HS-27A (cell line): ENCODE results near the gene NALCN.

Experiments
- DNase-seq: peaks from one replicate; pipeline ENCODE4 v3.0.0-alpha.2; 2012; ENCODE audit warnings: low read depth, missing footprints

The NALCN gene

DNA sequence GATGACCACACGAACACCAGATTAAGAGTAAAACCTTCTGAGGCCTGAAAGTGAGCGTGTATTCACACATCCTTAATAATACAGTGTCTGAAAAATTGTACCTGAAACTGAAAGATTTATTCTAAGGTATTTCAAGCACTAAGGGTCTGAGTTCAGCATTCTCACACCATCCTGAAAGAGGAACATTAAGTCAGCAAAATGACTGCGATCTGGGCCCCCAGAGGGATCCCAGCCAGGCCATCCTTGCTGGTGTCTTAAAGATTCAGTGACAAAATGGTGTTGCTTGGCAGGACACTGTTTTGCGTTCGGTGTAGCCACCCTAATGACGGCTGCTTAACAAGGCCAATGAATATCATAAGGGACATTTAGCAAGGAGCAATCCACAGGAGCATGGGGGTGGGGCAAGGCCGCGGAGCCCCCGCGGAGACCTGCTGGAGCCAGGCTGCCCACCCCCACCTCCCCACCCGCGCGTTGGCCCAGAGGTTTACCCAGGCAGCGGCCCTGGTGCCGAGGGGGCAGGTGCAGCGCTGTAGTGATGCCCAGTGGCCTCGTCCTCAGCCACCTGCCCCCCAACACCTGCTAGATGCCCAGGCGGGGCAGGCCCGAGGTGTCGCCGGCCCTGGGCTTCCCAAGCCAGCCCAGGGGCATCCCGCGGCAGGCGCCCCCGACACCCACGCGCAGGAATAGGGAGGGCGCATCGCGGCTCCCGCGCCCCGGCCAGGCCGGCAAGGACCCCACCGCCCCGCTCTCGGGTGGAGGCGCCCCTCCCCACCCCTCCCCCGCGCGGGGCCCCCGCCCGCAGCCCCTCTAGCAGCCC lies 742 bp downstream of the NALCN start:
- no peak for DNase-seq

DNA sequence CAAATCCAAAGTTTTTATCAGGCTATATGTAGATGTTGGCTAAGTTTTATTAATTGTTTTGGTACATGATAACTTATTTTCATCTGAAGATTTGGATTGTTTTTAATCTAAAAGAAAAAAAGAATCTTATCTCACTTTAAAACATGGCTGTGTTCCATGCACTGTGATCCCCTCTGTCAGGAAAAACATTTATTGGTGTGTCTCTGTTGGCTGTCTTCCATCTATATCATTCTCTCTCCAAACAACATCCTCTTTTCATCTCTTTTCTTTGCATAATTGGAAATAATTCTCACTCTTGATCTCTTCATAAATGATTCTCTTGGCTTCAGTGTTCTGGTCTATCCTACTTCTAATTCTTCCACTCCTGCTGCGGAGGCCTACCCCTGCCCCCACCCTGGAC lies 4.2 kb downstream of the NALCN start:
- DNase-seq = no peak

DNA sequence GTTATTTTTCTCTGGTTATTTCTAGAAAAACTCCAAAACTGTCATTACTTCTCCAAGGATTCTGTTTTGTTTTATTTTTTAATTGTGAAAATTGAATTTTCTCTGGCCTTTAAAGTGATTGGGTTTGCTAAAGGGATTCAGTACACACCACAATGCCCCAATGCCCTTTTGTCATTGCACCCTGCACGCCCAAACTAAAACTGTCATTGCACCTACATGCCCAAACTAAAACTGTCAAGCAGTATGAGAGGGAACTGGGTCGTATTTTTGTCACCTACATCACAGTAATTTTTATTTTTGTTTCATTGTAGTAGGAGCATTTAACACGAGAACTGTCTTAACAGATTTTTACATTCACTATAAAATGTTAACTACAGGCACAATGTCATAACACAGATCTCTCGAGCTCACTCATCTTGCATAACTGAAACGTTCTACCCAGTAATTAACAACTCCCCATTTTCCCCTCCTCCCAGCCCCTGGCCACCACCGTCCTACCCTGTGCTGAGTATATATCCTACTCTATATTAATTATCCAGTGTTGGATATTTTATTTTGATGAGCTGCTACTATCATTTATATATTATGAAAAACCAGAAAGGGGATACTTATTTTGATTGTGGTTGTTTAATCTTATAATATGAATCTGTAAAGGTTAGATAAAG lies 7.2 kb downstream of the NALCN start:
- DNase-seq = no peak

DNA sequence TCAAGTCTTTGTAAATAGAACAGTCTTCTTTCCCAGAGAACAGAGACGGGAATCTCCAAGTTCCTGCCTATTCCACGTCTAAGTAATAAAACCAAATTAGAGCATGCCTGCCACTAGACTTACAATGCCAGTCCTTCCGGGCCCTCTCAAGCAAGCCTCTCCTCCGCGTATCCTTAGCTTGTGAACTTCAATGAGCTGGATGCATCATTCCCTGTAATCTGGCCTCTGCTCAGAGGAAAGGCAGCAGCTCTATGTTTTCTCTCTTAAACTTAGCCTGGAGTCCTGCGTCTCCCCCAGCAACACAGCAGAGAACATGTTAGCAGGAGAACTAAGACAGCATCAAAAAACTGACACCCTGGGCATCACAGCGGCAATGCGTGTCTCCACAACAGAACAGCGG lies 8.2 kb downstream of the NALCN start:
- DNase-seq = no peak

DNA sequence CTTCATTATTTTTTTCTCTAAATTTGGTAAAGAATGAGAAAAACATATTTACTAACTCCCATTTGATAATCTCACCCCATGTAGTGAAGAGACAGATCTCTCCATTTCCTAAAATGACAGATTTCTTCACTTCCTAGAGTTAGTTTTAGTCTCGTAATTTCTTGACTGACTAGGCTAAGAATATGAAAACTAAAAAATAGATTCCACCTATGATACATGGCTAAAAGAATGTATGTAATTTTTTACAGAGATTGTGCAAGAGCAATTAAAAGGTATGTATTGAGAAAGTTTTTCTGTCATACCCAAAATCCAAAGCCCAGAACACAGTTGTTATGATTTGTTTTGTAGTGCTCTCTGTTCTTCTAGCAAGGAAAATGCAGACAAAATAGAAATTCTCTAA lies 9.5 kb downstream of the NALCN start:
- no peak for DNase-seq

DNA sequence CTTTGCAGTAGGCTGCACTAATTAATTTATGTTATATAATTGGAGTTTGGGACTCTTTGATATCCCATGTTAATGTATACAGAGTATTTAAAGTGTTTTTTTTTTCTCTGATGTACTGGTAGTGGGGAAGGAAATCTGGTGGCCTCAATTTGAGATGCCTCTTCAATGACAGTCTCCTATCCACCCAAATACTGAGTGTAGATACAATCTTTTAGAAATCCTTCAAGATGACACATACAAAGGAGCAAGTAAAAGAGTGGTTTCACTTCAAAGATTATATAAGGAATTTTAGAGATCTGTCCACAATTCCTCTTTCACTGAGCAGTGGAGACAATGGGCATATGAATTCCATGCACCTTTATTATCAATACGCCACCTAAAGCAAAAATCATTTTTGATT lies 15.1 kb downstream of the NALCN start:
- DNase-seq = no peak

DNA sequence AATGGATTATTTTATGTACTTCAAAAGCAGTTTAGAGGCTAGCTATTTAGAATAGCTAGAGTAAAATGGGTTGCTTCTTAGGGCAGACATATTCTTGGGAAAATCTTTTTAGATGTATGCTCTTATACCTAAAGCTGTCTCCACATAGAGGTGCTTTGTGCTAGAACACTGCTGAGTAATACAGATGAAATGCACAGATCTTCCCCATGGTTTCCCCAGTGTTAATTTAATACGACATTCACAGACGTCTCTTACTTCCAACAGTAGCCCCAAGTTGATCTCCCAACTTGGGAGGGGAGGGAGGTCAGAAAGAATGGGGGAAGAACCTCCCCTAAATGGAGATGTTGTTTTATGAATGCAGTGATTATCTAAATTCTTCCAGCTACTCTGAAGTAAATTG lies 16.9 kb downstream of the NALCN start:
- no peak for DNase-seq

DNA sequence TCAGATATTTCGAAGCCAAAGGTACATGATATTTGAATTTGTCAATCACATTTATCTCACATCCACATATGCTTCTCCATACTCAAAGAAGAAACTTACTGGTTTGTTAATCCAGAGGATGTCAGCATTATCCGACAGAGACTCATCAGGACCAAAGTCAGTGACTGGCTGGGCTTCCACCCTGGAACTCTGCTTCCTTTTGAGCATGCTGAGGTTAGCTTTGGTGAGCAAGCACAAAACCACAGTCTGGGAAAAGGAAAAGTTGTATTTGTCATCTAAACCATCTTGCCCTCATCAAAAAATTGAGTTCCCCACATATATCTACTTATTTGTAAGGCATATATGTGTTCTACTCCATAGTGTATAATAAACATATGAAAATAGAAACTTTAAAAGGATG lies 17.4 kb downstream of the NALCN start:
- no peak for DNase-seq

DNA sequence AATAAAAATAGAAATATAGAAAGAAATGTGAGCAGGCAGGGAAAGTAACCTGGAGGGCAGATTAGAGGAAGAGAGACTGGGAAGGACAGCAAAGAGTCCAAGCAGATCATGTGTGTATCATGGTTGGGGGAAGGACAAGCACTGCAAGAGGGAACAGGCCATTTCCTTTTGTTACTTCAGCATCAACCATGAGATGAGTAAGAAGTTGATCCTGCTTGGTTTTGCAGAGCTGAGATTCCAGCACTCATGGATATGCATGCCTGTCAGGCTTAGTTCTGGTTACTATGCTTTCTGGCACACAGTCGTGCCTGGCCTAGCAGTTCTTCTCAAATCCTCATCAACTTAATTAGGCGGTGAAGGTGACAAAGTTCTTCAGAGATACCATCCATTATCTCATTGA lies 18.1 kb downstream of the NALCN start:
- DNase-seq = no peak

DNA sequence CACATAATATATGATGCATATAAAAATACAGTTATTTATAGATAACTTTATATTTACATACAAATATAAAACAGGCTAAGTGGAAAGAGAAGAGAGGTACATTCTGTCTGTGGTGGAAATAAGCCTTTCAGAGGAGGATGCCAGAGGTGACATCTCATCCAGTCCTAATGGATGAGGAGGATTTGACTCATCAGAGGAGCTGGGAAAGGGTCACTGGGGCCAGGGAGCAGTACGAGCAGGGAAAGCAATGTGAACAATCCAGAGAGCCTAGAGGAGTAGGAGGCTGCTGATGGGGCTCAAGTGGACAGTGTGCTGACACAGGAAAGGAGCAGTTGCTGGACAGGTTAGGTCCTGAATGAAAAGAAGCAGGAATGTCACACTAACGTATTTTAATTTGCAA lies 18.6 kb downstream of the NALCN start:
- DNase-seq = peak; percentile 58

DNA sequence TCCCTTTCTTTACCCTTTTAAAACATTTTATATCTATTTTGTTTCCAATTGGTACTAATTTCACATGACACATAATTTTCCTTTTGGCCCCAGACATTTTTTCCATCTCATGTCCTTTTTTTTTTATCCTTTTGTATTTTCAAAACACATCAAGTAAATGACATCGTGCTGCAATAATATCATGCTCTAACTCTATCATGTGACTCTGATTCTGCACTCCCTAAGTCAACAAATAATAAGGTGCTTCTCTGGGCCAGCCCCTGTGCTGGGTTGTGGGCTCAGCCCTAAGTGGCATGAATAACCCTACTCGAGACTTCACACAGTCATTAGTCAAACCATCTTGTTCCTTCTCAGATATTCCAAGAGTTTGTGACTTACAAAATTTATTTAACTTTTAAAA lies 21.7 kb downstream of the NALCN start:
- no peak for DNase-seq

DNA sequence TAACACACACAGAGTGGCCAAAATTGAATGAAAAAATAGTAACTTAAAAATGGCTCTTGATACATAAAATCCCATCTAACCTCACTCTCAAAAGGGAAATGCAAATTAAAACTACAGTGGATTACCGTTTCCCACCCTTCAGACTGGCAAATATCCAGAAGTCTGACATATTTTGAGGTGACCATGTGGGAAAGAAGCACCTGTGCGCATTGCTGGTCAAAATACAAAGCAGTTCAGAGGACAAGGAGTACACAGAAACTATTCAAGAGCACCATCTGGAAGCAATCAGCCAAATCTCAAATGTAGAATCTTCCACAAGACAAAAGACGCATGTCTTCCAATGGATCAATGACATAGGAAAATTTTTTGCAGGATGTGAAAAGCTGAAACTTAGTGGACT lies 23.2 kb downstream of the NALCN start:
- DNase-seq = no peak

DNA sequence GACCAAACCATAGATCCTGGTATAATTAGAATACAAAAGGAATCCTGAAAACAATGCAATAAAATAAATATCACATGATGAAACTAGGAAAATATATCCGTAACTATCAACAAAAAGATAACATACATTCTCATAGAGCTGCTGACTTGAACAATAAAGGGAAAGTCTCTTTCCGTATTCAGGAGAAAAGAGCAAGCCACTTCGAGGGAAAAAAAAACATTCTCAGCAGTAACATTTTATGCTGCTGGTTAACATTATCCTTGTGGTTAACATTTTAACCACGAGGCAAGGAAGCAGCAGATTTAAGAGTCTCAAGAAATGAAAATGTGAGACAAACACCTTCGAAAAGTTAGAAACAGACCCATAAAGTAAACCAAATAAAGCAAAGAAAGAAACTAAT lies 25.8 kb downstream of the NALCN start:
- no peak for DNase-seq

DNA sequence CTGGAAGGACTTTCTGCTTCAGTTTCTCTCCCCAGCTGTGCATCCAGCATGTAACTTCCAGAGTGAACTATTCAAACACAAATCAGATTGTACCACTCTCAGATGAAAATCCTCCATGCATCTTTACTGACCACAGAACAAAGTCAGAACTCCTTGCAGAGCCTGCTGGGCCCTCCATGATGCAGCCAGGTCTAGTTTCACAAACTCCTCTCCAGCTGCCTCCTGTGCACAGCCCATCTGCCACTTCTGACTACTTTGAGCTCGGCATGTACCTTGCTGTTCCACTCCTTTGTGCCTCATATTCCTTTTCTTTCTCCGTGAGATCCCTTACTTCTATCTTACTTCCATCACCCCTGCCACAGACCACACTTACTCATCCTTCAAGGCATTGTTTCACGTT lies 31.4 kb downstream of the NALCN start:
- DNase-seq = no peak

DNA sequence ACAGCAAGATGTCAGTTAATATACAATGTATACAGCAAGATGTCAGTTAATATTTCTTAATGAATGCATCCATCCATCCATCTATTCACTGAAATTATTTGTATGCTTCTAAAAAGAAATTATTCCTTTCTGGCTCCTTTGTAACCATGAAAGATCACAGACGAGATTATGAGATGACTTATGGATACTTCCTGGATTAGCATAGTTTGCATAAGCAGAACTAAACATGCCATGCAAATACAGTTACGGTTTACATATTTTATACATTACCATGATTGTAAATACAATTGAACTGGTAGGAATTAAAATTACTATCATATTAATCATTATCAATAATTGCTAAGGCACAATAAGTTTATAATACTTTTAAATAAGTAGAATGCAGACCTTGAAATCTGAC lies 32.7 kb downstream of the NALCN start:
- DNase-seq = no peak

DNA sequence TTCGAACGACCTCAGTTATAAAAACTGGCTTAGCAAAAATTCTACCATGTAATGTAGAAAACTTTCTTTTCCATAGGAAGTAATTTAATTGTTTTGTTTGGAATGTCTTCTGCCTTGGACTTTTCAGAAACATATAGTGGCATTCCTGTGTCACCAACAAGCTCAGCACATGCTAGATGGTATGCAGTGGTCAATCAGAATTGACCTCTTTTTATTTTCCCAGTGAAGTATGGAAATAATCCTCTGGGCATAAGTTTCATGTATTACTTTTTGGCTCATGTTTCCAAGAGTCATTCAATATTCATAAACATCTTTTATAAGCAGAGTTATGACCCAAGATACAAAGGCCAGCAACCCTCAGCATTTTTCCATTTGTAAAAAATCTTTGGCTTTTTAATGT lies 33.6 kb downstream of the NALCN start:
- peak; percentile 51 for DNase-seq

DNA sequence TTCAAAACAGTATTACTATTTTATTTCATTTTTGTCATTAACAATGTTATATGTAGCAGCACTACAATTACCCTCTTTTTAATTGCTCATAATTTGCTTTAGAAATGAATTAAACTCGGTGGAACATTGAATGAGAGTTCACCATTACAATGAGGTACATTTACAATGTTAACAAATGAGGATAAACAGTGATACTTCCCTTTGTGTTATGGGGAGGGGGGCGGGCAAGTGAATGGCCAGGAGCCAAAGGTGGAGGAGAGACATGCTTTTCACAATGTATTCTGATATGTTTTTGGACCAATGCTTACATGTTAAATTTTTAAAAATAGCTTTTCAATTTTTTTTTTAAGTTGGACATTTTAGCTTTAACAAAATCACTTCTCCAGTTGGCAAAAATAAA lies 34.2 kb downstream of the NALCN start:
- no peak for DNase-seq

DNA sequence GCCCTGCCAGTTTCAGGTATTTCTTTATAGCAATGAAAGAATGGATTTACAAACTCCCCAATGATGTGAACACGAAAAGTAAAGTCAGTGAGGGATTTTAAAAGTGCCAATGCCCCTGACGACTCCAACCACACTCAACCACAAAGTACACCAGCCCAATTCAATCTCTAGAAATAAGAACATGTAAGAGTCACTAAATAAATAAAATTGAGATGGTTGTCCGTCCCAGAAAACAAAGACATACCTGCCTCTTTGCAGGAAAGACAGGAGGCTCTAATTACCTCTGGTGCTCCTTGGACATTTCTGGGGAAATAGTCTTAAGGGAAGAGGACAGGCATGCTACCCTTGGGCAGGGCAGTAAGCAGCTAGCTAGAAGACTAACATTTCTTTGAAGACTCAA lies 55.8 kb downstream of the NALCN start:
- no peak for DNase-seq

DNA sequence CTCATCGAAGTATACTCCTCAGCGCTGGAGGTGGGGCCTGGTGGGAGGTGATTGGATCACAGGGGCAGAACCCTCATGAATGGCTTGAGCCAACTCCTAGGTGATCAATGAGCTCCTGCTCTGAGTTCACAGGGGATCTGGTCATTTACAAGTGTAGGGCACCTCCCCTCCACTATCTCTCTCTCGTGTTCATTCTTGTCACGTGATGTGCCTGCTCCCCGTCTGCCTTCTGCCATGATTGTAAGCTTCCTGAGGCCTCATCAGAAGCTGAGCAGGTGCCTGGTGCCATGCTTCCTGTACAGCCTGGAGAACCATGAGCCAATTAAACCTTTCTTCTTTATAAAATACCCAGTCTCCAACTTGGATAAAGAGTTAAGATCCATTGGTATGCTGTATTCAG lies 61.4 kb downstream of the NALCN start:
- DNase-seq = no peak

DNA sequence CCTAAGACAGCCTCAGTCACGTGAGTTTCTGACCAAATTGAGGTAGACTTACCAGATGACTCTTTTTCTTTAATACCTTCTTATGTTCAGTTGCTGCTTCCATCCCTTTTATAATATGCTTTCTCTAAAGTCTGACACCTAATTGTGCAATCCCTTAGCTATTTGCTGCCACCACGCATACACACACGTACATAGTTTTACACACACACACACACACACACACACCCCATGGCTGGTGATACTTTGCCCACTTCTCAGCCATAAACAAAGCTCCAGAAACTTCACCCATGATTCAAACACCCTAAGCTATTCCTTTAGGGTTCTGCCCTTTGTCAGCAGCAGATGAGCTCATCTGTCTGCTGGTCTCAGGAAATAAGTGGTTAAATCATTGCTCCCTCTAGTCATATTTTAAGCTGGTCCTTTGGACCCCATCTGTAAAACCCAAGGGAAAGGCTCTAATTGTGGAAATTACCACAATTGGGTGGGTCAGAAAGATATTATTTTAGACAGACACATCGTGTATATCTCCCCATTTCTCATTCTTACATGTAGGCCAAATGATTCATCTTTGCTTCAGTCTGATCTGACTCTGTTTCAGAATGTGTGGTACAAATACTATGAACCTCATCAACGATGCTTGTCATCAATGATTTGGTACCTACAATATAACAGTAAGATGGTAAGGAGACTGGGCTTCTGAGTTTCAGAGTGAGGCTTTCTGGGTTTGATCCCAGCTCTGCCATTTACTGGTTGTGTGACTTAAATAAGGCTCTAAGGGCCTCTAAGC lies 69.2 kb downstream of the NALCN start:
- no peak for DNase-seq

DNA sequence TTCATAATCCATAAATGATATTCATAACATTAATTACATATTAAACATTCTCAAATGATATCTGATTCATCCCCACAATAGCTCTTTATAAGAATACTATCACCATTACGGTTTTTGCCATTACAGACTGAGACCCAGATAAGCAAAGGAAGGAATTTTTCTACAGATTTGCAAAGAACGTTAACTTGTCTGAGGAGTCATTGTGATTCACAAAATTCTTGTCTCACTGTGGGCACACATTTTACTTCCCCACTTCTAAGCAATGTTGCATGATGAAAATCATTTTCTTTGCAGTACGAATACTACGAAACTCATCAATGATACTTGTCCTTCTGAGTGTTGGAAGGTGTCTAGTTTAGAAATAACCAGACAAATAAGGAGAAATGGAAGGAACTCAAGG lies 70.1 kb downstream of the NALCN start:
- DNase-seq = no peak

DNA sequence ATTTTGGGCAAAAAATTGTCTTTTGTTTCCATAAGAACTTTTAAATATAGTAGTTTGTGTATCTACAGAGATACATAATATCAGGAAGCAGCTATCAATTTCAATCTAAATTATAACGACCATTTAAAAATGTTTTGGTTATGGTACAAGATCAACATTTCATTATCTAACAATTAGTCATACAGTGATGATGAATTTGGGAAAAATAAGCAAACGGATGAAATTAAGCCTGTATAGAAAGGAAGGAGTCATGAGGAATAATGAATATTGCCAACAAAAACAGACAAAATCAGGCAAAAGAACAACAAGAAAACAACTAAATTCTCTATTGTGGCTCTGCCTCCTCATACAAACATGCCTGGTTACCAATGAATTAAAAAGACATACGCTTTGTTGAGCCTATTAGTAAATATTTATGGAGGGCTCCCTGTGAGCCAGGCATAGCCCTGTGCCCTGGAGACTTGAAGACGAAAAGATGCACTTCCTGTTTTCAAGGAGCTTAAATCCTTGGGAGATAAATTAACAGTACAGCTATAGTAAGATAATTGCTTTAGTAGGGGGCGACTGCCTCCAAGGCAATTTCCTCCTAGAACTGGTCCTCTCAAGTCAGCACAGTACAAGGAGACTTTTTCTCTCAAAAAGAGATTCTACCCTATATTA lies 73.0 kb downstream of the NALCN start:
- DNase-seq = no peak

DNA sequence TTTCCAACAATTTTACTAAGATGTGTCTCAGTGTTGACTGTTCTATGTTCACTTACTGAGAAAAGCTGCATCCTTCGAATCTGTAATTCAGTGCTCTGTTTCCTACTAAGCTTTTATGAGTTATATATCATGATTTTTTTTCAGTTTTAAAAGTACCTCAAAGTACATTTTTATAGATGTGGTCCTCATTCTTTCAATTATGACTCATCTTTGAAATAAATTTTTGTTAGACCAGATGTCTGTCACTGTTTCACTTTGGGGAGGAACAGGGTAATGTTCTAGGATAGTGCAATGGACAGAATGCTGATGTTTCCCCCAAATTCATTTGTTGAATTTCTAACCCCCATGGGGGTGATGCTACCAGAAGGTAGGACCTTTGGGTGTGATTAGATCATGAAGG lies 74.8 kb downstream of the NALCN start:
- DNase-seq = no peak
